NCI-H1105 (cell line): ENCODE data around the gene NME2.
"Not testable (repeated sequence)": the region's sequence is repeated elsewhere in the genome, so short reads cannot be mapped to it uniquely, and the experiment has no call there.

Experiments used
- DNase-seq: peaks from one replicate; lab custom pipeline; 2025; lab: John Stamatoyannopoulos, UW

Gene NME2

DNA sequence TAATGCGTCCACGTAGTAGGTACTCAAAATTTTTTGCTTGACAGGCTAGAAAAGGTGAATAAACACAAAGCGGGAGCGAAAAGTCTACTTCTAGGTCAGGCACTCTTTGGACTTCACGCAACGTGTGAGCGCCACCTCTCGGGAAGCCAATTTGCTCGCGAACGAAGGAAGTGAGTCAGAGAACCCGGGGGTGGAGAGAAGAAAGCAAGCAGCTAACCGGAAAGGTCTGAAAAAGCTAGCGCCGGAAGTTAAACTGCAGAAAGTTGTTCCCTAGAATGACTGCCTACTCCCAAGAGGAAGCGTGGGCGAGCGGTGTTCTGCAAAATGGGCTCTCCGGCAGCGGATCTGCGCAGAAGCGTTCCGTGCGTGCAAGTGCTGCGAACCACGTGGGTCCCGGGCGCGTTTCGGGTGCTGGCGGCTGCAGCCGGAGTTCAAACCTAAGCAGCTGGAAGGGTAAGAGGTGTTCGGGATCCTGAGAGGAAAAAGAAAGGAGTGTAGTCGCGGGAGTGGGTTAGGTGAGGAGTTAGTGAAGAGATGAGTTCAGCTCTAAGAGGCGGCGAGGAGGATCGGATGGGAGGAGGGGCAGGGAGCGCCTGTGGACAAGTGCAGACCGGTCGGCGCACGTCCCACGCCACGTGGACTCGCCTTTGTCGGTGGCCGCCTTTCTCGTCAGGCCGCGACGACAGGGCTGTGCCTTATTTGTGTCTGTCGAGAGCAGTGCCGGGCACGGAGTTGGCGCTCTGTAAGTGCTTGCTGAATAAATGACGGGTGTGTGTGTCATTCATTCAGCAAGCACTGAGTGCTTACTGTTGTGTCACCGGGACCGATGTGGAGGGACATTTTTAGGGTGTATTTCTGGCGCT is 12.8 kb upstream of the NME2 start, which contains the start of gene NME1:
TSS of gene NME1 (plus strand) at position 350 of the 863 bp plus-strand sequence. CDS start 2,096 bp downstream, outside the sequence.
- DNase-seq: peak; percentile 96

- DNase-seq: no peak
Measured at GRCh38 chr17:51154176-51154575, 12.0 kb upstream of the NME2 start.

DNA sequence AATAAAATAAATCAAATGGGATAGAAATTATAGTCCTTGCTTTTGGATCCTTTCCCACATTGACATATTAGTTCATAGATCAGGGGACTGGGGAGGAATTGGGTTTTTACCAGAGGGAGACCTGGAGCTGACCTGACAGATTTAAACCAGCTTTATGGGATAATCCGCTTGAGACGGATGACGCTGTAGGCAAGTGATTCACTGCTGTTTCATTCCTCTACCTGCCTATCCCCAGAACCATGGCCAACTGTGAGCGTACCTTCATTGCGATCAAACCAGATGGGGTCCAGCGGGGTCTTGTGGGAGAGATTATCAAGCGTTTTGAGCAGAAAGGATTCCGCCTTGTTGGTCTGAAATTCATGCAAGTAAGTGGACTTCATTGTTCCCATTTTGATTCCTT is 10.8 kb upstream of the NME2 start:
- DNase-seq: no peak

- no peak for DNase-seq
Measured at GRCh38 chr17:51159604-51160003, 6.6 kb upstream of the NME2 start.

DNA sequence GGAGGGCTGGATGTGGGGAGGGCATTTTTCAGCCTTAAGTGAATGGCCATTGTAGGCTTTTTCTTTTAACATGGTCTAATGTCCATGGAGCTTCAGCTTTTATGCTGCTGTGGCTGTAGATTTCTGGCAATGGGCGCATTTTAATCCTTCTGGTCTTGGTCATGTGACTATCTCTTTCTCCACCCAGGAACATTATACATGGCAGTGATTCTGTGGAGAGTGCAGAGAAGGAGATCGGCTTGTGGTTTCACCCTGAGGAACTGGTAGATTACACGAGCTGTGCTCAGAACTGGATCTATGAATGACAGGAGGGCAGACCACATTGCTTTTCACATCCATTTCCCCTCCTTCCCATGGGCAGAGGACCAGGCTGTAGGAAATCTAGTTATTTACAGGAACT is 4.7 kb upstream of the NME2 start:
- DNase-seq: no peak

DNA sequence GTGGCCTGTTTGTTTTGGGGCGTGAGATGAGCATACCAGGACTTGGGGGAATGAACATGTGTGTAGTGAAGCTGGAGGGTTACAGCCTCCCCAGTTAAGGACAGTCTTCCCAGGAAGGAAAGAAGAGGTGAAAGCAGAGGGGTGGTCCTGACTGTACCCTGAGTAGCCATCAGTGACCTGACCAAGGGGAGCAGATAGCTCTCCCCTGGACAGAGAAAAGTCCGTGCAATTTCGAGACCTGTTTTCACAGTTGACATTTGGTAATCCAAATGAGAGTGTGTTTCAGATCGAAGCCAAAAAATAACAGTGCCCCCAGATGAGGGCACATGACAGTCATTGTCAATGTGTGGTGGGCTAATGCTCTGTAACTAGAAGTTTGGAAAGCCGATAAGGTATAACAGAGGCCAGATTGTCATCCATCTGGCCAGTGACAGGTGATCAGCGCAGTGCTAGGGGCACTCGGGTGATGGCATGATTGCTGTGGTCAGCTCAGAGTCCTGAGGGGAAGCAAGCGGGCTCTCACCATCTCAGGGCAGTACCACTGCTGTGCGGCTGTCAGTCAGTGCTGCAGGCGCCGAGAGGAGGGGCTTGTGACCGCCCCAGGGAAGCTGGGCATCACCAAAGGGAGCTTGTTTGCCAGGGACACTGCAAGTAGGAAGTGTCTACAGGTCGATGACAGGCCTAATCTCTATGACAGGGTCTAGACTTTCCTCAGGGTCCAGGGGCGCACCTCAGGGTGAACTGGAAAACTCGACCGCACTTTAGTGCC is 1.1 kb upstream of the NME2 start:
- peak; percentile 18 for DNase-seq

GRCh38 chr17:51165680-51166197 is 472 bp upstream of the NME2 start:
- DNase-seq: no peak

DNA sequence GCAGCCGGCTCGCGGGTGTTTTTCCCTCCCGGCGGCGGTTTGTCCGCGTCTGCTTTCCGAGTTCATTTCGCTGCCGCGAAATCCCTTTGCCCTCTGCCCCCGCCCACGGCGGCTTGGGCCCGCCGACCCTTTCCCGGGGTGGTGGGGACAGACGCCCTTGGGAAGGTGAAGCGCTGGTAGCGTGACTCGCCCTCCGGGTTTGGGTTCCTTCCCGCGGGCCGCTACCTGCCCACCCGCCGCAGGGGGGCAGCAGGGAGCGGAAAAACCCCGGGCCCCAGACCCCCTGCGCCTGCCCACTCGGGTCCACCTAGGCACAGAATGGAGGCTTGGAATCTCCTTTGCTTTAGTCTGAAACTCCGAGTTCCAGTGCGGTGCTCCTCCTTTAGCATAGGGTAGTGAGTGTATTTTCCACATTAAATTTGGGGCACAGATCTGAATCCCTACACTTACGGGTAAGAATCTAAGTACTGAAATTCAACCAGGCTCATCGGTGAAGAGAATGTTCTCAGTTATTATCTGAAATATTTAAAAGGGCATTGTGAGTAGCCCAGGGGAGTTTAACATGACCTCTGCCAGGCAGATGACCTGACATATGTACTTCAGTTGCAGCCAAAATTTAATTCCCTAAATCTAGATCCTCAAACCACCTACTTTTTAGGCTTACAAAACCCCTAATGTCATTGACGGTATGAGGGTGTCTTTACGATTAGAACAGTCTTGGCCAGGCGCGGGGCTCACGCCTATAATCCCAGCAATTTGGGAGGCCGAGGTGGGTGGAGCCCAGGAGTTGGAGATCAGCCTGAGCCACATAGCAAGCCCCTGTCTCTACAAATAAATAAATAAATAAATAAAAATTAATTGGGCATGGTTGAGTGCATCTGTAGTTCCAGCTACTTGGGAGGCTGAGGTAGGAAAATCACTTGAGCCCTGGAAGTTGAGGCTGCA is 1.0 kb downstream of the NME2 start:
- peak; percentile 14 for DNase-seq

DNA sequence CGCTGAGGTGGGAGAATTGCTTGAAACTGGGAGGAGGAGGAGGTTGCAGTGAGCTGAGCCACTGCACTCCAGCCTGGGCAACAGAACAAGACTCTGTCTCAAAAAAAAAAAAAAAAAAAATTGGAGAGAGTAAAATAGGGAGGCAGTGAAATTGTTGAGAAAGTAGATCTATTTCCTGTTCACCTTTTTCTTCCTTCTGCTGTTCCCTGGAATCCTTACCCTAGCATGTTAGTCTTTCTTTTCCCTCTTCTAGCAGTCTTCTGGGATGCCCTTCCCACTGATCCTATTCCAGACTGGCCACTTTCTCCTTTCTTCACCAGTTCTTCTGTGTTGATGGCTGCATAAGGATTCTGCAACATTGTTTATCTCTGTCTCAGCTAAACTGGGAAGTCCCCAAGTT is 3.1 kb downstream of the NME2 start:
- no peak for DNase-seq

DNA sequence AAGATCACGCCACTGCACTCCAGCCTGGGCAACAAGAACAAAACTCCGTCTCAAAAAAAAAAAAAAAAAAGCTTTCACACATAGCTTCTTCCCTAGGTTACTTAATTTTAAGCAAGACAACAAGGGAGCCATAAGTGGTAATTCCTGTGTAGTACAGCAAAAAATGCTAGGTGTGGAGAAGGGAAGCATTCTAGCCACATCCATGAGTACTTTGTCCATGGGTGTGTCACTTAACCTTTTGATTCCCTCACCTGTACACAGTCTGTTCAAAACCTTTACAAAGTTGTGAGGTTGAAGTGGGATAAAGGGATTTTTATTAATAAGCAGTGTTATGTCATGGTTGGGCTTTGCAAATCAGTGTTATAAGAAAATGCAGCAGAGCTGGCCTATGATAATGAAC is 4.5 kb downstream of the NME2 start:
- DNase-seq: no peak

GRCh38 chr17:51172030-51172429 is 5.8 kb downstream of the NME2 start:
- not testable (repeated sequence) for DNase-seq

- no peak for DNase-seq
Measured at GRCh38 chr17:51180486-51180885, 14.3 kb downstream of the NME2 start.

- no peak for DNase-seq
Measured at GRCh38 chr17:51184124-51184523, 17.9 kb downstream of the NME2 start.

GRCh38 chr17:51185763-51186332 is 19.6 kb downstream of the NME2 start:
- no peak for DNase-seq

- no peak for DNase-seq
Measured at GRCh38 chr17:51188271-51188833, 22.1 kb downstream of the NME2 start.

GRCh38 chr17:51189162-51189561 is 23.0 kb downstream of the NME2 start:
- no peak for DNase-seq

GRCh38 chr17:51189628-51190027 is 23.4 kb downstream of the NME2 start:
- DNase-seq: no peak

- DNase-seq: no peak
Measured at GRCh38 chr17:51191895-51192294, 25.7 kb downstream of the NME2 start.

DNA sequence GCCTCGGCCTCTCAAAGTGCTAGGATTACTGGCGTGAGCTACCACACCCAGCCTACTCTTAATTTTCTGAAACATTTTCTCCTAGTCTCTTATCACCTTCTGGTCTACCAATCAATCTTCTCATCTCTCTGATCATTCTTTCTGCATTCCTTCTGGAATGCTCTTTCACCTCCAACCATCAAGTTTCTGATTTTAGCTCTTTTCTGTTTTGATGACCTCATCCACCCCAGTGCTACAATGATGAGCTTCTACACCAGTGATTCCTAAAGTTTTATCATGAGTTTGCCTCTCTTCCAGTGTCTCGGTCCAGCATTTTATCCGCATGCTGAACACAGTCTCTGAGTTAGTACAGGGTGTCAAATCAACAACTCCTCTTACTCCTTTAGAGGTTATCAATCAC is 31.5 kb downstream of the NME2 start:
- DNase-seq: no peak

DNA sequence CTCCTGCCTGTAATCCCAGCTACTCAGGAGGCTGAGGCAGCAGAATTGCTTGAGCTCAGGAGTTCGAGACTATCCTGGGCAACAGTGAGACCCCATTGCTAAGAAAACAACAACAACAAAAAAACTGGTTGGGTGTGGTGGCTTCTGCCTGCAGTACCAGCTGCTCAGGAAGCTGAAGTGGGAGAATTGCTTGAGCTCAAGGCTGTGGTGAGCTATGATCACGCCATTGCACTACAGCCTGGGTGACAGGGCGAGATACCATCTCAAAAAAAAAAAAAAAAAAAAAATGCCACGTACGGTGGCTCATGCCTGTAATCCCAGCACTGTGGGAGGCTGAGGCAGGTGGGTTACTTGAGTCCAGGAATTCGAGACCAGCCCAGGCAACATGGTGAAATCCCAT is 34.1 kb downstream of the NME2 start:
- no peak for DNase-seq

DNA sequence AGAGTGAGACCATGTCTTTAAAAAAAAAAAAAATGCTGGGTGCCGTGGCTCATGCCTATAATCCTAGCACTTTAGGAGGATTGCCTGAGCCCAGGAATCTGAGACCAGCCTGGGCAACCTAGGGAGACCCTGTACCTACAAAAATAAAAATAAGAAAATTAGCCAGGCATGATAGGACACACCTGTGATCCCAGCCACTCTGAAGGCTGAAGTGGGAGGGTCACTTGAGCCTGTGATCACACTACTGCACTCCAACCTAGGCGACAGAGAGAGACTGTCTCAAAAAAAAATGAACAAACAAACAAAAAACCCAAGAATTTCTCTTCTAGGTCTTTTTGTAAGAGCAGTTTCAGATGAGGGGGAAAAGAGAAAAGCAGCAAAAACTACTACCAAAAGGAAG is 34.6 kb downstream of the NME2 start:
- no peak for DNase-seq
